Thyroid gland (tissue), 4 donors: ENCODE data around the gene TNS4.

Experiments used
- POLR2A ChIP-seq, 2 donors: fragments of 450-650 bp; IDR thresholded peaks; one replicate each; pipeline ENCODE4 v1.6.1; 2017; ENCODE audit warnings: antibody characterized with exemption in 2 of 2, mild to moderate bottlenecking in 2 of 2, moderate library complexity in 1 of 2
- TF ChIP-seq, protein P1 (sequence below), 6 experiments: fragments of 200-600 bp in 3 of 6; fragments of 450-650 bp in 3 of 6; sonication (generic) in 3 of 6; IDR thresholded peaks; one replicate each; pipeline ENCODE4 v1.5.1; 2016 to 2019; ENCODE audit warnings: antibody characterized with exemption in 6 of 6, mild to moderate bottlenecking in 2 of 6, inconsistent platforms in 1 of 6, moderate library complexity in 1 of 6

DNA sequence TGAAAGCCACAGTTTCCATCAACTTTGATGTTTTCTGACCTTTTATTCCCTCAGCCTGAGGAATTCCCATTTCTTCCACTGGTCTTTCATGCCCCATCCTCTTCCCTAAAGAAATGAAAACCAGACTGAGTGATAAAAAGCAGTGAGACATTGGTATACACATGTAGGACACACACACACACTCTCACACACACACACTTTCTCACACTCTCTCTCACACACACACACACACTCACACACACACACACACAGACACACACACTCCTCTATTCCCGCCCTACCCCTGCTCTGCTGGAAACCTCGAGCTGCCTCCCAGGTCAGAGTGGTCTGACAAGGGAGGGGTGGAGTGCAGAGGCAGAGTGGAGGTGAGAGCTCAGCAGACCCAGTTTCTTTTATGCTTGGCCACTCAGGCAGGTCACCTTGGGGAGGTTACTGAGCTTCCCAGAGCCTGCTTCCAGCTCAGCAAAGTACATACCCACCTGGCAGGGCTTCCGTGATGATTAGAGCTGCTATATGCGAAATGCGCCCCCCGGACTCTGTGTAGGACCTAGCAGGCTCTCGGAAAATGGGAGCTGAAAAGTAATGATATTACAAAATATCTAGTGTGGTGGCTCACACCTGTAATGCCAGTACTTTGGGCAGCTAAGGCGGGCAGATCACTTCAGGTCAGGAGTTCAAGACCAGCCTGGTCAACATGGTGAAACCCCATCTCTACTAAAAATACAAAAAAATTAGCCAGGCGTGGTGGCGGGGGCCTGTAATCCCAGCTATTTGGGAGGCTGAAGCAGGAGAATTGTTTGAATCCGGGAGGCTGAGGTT lies 33.2 kb upstream of the TNS4 start:
- TF ChIP-seq, protein P1, sequence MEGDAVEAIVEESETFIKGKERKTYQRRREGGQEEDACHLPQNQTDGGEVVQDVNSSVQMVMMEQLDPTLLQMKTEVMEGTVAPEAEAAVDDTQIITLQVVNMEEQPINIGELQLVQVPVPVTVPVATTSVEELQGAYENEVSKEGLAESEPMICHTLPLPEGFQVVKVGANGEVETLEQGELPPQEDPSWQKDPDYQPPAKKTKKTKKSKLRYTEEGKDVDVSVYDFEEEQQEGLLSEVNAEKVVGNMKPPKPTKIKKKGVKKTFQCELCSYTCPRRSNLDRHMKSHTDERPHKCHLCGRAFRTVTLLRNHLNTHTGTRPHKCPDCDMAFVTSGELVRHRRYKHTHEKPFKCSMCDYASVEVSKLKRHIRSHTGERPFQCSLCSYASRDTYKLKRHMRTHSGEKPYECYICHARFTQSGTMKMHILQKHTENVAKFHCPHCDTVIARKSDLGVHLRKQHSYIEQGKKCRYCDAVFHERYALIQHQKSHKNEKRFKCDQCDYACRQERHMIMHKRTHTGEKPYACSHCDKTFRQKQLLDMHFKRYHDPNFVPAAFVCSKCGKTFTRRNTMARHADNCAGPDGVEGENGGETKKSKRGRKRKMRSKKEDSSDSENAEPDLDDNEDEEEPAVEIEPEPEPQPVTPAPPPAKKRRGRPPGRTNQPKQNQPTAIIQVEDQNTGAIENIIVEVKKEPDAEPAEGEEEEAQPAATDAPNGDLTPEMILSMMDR (IDR thresholded peaks at IDR 0.05) = peak in 2 of 6 experiments; percentile 12 to 39
- peak; percentile 8 to 68 for TF ChIP-seq POLR2A (IDR thresholded peaks at IDR 0.05)
